Right hindlimb (tissue), 1 donor: ENCODE results near the gene INHBE.
"Not testable (repeated sequence)": the region's sequence is repeated elsewhere in the genome, so short reads cannot be mapped to it uniquely, and the experiment has no call there.

Experiments used
- DNase-seq: peaks from one replicate; pipeline ENCODE4 v3.0.0-alpha.2; 2018

The INHBE gene, protein sequence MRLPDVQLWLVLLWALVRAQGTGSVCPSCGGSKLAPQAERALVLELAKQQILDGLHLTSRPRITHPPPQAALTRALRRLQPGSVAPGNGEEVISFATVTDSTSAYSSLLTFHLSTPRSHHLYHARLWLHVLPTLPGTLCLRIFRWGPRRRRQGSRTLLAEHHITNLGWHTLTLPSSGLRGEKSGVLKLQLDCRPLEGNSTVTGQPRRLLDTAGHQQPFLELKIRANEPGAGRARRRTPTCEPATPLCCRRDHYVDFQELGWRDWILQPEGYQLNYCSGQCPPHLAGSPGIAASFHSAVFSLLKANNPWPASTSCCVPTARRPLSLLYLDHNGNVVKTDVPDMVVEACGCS

DNA sequence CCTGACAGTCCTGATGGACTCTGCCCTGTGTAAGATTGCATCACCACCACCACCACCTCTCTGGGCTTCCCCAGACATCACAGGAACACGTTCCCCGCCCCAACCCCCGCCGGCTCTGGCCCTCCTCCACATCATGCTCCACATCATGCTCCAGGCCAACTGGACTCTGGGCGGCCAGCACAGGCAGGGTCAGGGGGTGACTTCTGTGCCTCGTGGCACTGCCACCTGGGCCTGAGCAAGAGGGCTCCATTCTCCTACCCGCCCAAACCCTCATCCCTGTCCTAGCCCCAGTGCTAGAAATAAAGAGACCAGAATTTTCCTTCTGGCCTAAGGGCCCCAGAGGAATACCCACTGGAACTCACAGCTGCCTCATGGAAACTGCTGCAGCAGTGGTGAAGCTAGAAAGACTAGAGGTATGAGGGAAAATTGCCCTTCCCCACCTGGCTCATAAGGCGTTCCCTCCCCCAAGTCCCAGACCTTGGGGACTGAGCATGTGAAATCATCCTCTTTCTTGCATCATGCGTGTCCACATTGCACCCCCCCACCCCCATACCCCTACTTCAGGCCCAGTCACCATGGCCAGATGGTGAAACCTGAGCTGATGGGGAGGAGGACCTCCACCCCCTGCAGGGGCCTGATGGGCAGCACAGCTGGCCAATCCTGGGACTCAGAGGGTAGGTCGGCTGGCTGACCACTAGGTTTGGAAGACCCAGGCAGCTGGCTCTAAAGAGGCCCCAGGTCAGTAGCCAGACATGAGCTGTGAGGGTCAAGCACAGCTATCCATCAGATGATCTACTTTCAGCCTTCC is at the start of gene INHBE:
INHBE (plus strand) TSS at position 742 of the 808 bp plus-strand sequence. CDS start 230 bp downstream, outside the sequence.
- peak; percentile 45 for DNase-seq

DNA sequence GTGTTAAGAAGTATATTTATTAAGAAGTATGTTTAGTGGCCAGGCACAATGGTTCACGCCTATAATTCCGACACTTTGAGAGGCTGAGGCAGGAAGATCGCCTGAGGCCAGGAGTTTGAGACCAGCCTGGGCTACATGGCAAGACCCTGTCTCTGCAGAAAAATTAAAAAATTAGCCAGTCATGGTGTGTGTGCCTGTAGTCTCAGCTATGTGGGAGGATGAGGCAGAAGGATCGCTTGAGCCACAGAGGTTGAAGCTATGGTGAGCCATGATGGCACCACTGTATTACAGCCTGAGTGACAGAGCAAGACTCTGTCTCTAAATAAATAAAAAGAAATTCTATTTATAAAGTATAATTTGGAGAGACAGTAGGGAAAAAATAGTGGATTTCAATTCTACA is 44.6 kb upstream of the INHBE start:
- no peak for DNase-seq

- DNase-seq: not testable (repeated sequence)
These were observed 40.9 kb upstream of the INHBE start for GRCh38 chr12:57414160-57414559.

DNA sequence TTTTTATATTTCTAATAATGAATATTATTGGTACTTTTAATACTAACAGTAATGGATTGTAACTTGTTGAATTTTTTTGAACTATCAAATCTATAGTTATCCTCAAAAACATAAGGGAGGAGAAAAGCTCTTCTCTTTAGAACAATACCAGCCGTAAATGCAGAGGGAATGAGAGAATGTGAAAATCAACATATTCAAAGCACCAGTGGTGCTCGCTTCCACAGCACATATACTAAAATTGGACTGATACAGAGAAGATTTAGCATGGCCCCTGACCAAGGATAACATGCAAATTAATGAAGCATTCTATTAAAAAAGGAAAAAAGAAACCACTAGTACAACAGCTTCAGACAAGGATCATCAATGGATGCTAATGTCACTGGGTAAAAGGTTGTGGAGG is 40.0 kb upstream of the INHBE start:
- no peak for DNase-seq

GRCh38 chr12:57416039-57416996 is 38.8 kb upstream of the INHBE start:
- no peak for DNase-seq

DNA sequence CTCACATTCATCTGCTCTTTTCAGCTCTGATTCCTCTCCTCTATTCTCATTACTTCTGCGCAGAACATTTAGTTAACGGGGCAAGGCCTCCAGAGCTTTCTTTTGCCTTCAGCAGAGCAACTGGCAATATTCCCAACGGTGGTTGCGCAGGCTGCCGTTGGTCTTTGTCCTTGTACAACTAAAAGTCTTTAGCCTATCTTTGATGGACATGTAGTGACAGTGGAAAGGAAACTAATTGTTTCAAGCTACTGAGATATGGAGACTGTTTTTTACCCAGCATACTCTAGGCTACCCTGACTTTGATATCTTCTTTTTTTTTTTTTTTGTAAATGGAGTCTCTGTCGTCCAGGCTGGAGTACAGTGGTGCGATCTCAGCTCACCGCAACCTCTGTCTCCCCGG is 36.9 kb upstream of the INHBE start:
- no peak for DNase-seq

GRCh38 chr12:57419495-57419894 is 35.6 kb upstream of the INHBE start:
- no peak for DNase-seq

DNA sequence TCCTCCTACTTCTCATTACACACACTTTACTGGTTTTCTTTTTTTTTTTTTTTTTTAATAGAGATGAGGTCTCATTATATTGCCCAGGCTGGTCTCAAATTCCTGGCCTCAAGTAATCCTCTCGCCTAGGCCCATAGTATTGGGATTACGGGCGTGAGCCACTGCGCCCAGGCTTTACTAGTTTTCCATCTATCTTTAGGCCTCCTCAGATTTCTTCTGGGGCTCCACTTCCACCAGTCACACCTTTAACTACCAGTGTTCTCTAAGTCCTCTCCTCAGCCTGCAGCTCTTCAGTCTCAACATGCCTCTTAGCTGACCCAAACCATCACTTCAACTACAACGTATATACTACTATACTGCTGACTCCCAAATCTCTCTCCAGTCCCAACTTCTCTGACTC is 34.6 kb upstream of the INHBE start:
- DNase-seq: no peak

- not testable (repeated sequence) for DNase-seq
These were observed 28.2 kb upstream of the INHBE start for GRCh38 chr12:57426948-57427347.

- DNase-seq: no peak
These were observed 26.1 kb upstream of the INHBE start for GRCh38 chr12:57428965-57429364.

DNA sequence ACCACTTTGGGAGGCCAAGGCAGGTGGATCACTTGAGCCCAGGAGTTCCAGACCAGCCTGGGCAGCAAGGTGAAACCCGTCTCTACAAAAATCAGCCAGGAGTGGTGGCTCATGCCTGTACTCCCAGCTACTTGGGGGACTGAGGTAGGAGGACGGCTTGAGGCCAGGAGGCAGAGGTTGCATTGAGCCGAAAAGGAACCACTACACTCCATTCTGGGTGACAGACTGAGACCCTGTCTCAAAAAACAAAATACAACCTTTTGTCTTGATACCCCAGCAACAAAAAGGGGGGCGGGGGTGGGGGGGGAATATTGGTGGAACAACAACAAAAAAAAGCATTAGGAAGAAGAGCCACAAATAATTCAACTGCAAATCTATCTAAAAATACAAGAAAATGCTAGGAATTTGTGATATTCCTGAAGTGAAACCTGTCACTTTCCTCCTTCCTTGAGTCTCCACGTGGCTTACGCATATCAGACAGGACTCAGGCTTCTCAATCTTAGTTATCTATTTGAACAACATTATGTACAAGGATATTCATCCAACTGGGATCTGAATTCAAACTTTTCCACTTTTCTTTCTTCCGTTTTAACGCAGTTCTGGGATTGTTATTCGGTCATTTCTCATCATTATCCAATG is 25.5 kb upstream of the INHBE start:
- no peak for DNase-seq

DNA sequence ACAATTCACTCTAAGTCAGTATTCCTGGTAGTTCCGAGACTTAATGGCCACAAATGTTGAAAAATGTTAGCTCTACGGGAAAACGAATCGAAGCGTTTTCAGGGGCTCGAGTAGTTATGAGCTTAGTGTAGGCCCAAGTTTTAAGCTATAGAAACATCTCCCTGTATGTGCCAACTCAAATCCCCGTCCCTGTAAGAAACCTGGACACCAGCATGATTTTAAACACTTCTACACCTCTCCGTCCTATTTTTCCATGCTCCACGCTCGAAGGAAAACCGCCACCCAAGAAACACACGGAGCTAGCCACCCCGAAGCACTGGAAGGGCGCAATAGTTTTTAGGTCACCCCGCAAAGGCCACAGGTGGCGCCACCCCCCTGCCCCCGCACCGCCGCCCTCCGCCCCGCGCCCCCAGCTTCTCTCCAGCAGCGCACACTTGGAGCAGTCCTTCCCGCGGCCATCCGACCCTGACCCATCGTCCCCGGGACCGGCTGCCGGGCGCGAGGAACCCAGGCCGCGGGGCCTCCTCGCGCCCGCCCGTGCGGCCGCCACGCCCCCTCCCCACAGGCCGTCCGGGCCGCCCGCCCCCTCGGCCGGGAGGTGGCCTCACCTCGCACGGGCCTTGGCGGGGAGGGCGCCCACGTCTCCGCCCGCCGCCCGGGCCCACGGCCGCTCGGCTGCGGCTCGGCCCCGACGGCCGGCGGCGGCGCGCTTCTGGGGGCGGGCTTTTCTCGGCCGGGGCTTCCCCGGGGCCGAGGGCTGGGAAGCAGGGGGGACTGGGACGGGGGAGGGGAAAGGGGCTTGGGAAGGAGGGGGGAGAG is 24.8 kb upstream of the INHBE start:
- DNase-seq: no peak

DNA sequence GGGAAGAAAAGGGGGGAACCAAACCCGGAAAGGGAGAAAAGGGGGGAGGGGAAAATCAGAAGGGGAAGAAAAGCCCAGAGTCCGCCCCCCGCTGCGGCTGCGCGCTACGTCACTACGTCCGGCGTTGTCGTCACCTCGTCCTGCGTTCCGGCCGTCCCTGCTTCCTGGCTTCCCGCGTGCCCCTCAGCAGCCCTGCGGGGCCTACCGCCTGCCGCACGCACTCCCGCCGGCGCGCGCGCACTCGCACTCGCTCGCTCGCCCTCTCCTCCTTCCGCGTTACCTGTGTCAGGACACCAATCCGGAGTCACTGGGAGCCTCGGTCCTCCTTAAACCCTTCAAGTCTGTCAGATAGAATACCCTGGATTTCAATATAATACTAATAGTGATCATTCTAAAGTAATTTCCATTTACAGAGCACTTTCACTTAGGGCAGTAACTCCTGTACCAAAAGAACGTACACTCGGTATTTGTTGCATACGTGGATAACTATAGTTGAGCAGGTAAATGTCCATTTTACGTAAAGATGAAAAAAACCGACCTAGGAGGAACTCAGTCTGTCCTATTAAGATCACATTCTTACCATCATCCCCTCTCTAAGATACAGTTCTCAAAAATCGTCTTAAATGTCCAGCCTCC is 24.1 kb upstream of the INHBE start, which contains the start of gene R3HDM2:
R3HDM2 (minus strand) TSS at position 113 of the 636 bp plus-strand sequence. CDS start 120,615 bp downstream, outside the sequence.
- peak; percentile 98 for DNase-seq

GRCh38 chr12:57431654-57432188 is 23.4 kb upstream of the INHBE start:
- DNase-seq: no peak

GRCh38 chr12:57433370-57433769 is 21.7 kb upstream of the INHBE start:
- no peak for DNase-seq

DNA sequence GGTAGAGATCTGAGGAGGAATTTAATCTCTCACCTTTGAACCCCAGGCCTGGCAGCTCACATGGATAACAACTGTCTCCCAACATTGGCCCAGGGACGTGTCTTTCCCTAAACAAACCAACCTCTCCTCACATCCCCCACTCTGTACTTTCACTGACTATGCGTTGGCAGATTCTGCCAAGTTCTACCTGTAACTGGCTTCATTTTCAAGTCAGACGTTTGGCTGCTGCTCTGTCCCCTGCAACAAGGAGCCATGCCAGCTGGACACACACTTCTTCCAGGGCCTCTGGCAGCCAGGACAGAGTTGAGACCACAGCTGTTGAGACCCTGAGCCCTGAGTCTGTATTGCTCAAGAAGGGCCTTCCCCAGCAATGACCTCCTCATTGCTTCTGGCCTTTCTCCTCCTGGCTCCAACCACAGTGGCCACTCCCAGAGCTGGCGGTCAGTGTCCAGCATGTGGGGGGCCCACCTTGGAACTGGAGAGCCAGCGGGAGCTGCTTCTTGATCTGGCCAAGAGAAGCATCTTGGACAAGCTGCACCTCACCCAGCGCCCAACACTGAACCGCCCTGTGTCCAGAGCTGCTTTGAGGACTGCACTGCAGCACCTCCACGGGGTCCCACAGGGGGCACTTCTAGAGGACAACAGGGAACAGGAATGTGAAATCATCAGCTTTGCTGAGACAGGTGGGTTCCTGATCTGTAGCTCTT is 20.4 kb upstream of the INHBE start, which contains the start of gene INHBC:
INHBC (plus strand) TSS at position 268 of the 707 bp plus-strand sequence; CDS start at position 371, 103 bp downstream.
- no peak for DNase-seq

DNA sequence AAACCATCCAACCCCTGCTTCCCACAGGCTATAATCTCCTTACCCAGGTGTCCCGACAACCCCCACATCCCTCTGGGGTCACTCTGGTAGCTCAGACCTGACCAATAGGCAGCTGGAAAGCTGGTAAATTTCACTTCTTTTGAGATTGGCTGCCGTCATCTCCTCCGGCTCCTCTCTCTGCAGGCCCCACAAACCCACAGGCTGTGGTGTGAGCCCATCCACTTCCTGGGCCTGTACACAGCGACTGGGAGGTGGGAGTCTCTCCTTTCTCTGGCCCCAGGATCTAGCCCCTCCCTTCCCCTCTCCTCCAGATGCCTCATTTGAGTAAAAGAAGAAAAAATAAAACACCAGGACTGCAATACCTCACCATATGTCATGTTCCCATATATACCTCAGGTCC is 19.8 kb upstream of the INHBE start:
- no peak for DNase-seq

DNA sequence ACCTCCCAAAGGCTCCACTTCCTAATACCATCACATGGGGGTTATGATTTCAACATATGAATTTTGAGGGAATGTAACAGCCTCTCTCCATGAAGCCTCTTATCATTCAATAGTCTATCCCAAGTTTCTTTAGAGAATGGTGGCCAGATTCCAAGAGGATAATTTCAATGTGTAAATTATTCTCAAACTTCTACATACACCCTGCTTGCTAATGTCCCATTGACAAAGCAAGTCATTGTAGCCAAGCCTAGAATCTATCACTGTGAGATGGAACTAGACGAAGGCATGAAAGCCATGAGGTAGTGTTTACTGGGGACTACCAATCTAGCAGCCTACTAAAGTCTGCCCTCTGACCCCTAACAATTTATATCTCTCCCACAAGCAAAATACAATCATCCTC is 16.7 kb upstream of the INHBE start:
- no peak for DNase-seq

DNA sequence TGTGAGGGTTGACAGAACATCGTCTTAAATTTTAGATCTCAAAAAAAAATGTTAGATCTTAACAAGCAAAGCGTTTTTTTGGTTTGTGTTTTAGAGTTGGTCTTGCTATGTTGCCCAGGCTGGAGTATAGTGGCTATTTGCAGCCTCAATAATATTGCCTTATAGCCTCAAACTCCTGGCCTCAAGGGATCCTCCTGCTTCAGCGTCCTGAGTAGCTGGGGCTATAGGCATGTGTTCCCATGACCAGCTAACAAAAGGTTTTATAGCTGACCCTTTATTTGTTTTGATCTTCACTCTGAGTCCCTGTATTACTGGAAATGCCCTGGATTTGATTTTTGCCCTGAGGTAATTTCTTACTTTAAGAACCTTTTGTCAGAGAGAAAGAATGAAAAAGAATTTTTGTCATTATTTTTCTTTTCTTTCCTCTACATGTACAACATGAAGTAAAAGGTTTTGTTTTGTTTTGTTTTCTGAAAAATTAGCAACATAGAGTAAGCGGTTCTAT is 15.3 kb upstream of the INHBE start:
- no peak for DNase-seq

- DNase-seq: not testable (repeated sequence)
These were observed 13.7 kb upstream of the INHBE start for GRCh38 chr12:57441393-57441792.
